HG03558 (cell line): ENCODE data around the gene AKAP17A.

Experiments
- ATAC-seq: cut with Tn5 transposase; IDR thresholded peaks from one replicate; pipeline ENCODE4 v1.9.1; 2021; ENCODE audit warnings: moderate number of reproducible peaks; ENCODE audit not compliant: unreplicated experiment; ENCODE audit errors: extremely low read depth

The AKAP17A gene

GRCh38 chrX:1578511-1579173, 12.8 kb upstream of the AKAP17A start:
- no peak for ATAC-seq

GRCh38 chrX:1581132-1581531, 10.3 kb upstream of the AKAP17A start:
- no peak for ATAC-seq

GRCh38 chrX:1582686-1583437, 8.5 kb upstream of the AKAP17A start:
- no peak for ATAC-seq

- no peak for ATAC-seq
Measured at GRCh38 chrX:1584237-1585011, 7.0 kb upstream of the AKAP17A start.

- no peak for ATAC-seq
Measured at GRCh38 chrX:1587161-1587560, 4.2 kb upstream of the AKAP17A start.

- no peak for ATAC-seq
Measured at GRCh38 chrX:1589356-1590130, 1.9 kb upstream of the AKAP17A start.

GRCh38 chrX:1591863-1592469, 562 bp downstream of the AKAP17A start:
- ATAC-seq: no peak

GRCh38 chrX:1592470-1593142, 1.2 kb downstream of the AKAP17A start:
- ATAC-seq: no peak

GRCh38 chrX:1593286-1594271, 2.2 kb downstream of the AKAP17A start:
- ATAC-seq: no peak

GRCh38 chrX:1595711-1596060, 4.3 kb downstream of the AKAP17A start:
- ATAC-seq: no peak

GRCh38 chrX:1596676-1597344, 5.4 kb downstream of the AKAP17A start:
- no peak for ATAC-seq

GRCh38 chrX:1597345-1598020, 6.1 kb downstream of the AKAP17A start:
- no peak for ATAC-seq

GRCh38 chrX:1598021-1598875, 6.8 kb downstream of the AKAP17A start:
- no peak for ATAC-seq

- no peak for ATAC-seq
Measured at GRCh38 chrX:1598876-1599790, 7.7 kb downstream of the AKAP17A start.

- no peak for ATAC-seq
Measured at GRCh38 chrX:1599791-1600405, 8.5 kb downstream of the AKAP17A start.
